Right atrium auricular region (tissue), 2 donors: ENCODE data around the gene ZRANB3. TPM values are rescaled to one million over a fixed set of nuclear protein-coding genes. Genes with fewer than 3 reads are reported as not detected.
"Not testable (repeated sequence)": the region's sequence is repeated elsewhere in the genome, so short reads cannot be mapped to it uniquely, and the experiment has no call there.

Source experiments
- DNase-seq: peaks from one replicate; pipeline ENCODE4 v3.0.0-alpha.2; 2019; ENCODE audit warnings: low spot score
- H3K27ac ChIP-seq, 2 donors: fragments of 200-600 bp; sonication (generic); 1 replicate in 1 of 2; 2 replicates in 1 of 2; pipeline ENCODE4 v1.5.1; 2016 to 2019
- H3K27me3 ChIP-seq, 2 donors: fragments of 200-600 bp; sonication (generic); one replicate each; pipeline versions ENCODE4 v1.5.1 to v1.6.0; 2017 to 2019
- H3K36me3 ChIP-seq: fragments of 200-600 bp; sonication (generic); one replicate; pipeline ENCODE4 v1.5.1; 2016
- H3K4me1 ChIP-seq, 2 donors: fragments of 200-600 bp; sonication (generic); one replicate each; pipeline versions ENCODE4 v1.5.1 to v1.6.0; 2017 to 2019
- H3K4me3 ChIP-seq, 2 donors: fragments of 200-600 bp; sonication (generic); 1 replicate in 1 of 2; 2 replicates in 1 of 2; pipeline ENCODE4 v1.5.1; 2017 to 2019; ENCODE audit warnings: mild to moderate bottlenecking in 1 of 2, moderate library complexity in 1 of 2
- H3K9me3 ChIP-seq, 2 donors: fragments of 200-600 bp; sonication (generic); one replicate each; pipeline ENCODE4 v1.5.1; 2019
- total RNA-seq, 2 donors: library from RNA; depleted of rRNA; stranded (reverse); fragments of >200 nt; gene quantifications; one replicate each; pipeline ENCODE4 v1.1.0, GENCODE V29; 2016
- TF ChIP-seq, protein P1 (sequence below), 2 donors: fragments of 200-600 bp; sonication (generic); IDR thresholded peaks; one replicate each; pipeline ENCODE4 v1.5.1; 2019; ENCODE audit warnings: antibody characterized with exemption in 2 of 2

Gene ZRANB3
- total RNA-seq, 2 donors from 2014 or later, result 1.6 to 2.3 TPM

- TF ChIP-seq, protein P1, sequence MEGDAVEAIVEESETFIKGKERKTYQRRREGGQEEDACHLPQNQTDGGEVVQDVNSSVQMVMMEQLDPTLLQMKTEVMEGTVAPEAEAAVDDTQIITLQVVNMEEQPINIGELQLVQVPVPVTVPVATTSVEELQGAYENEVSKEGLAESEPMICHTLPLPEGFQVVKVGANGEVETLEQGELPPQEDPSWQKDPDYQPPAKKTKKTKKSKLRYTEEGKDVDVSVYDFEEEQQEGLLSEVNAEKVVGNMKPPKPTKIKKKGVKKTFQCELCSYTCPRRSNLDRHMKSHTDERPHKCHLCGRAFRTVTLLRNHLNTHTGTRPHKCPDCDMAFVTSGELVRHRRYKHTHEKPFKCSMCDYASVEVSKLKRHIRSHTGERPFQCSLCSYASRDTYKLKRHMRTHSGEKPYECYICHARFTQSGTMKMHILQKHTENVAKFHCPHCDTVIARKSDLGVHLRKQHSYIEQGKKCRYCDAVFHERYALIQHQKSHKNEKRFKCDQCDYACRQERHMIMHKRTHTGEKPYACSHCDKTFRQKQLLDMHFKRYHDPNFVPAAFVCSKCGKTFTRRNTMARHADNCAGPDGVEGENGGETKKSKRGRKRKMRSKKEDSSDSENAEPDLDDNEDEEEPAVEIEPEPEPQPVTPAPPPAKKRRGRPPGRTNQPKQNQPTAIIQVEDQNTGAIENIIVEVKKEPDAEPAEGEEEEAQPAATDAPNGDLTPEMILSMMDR (IDR thresholded peaks at IDR 0.05), result no peak
- H3K9me3 ChIP-seq, result peaks cover 0 to 11% of the 10 kb centered on the region in 2 donors
These were observed 108.1 kb downstream of the ZRANB3 start for GRCh38 chr2:135422898-135423297.

DNA sequence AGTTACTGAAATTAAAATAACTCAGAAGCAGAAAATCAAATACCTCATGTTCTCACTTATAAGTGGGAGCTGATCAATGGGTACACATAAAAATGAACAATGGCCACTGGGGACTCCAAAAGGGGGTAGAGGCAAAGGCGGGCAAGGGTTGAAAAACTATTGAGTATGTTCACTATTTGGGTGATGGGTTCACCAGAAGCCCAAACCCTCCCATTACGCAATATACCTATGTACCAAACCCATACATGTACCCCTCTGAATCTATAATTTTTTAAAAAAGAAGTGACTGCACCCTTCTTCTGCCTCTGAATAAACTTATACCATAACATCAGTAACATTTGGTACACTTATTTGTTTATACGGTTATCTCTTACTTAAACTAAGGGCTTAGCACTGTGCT is 119.4 kb downstream of the ZRANB3 start:
- Histone ChIP-seq H3K27ac (no peak overlapping the region), H3K27me3 (no peaks in the 10 kb centered on the region), H3K9me3 (no peaks in the 10 kb centered on the region), H3K4me1 (no peaks in the 10 kb centered on the region), H3K4me3 (no peak overlapping the region), H3K36me3 (no peaks in the 10 kb centered on the region)
- TF ChIP-seq, protein P1 (IDR thresholded peaks at IDR 0.05), result no peak
- no peak for DNase-seq

More at GRCh38 chr2:135422898-135423297, 108.1 kb downstream of the ZRANB3 start:
- no peaks in the 10 kb centered on the region for H3K27me3 ChIP-seq
- no peak overlapping the region for H3K4me3 ChIP-seq
- no peak for DNase-seq
- no peaks in the 10 kb centered on the region for H3K36me3 ChIP-seq
- no peak overlapping the region for H3K27ac ChIP-seq
- no peaks in the 10 kb centered on the region for H3K4me1 ChIP-seq

DNA sequence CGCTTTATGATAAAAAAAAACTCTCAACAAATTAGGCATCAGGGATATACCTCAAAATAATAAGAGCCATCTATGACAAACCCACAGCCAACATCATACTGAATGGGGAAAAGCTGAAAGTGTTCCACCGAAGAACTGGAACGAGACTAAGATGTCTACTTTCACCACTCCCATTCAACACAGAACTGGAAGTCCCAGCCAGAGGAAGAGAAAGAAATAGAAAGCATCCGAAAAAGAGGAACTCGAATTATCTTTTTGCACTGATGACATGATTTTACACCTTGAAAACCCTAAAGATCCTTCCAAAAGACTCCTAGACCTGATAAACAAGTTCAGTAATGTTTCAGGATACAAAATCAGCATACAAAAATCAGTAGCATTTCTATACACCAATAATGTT is 121.6 kb downstream of the ZRANB3 start:
- Histone ChIP-seq H3K27ac (no peak overlapping the region), H3K4me3 (no peak overlapping the region), H3K27me3 (no peaks in the 10 kb centered on the region), H3K9me3 (no peaks in the 10 kb centered on the region), H3K36me3 (no peaks in the 10 kb centered on the region), H3K4me1 (no peaks in the 10 kb centered on the region)
- DNase-seq, result no peak
- TF ChIP-seq, protein P1 (IDR thresholded peaks at IDR 0.05), result no peak

GRCh38 chr2:135396259-135396658 is 134.8 kb downstream of the ZRANB3 start:
- not testable (repeated sequence) for H3K4me1 ChIP-seq, H3K27me3 ChIP-seq, H3K9me3 ChIP-seq, DNase-seq, H3K27ac ChIP-seq, H3K4me3 ChIP-seq, H3K36me3 ChIP-seq

- no peak overlapping the region for H3K4me3 ChIP-seq
These were observed 144.0 kb downstream of the ZRANB3 start for GRCh38 chr2:135386993-135387392.

GRCh38 chr2:135378591-135378990 is 152.4 kb downstream of the ZRANB3 start:
- Histone ChIP-seq H3K27ac (no peak overlapping the region), H3K9me3 (peaks cover 0 to 31% of the 10 kb centered on the region in 2 donors), H3K27me3 (no peaks in the 10 kb centered on the region), H3K4me1 (no peaks in the 10 kb centered on the region), H3K4me3 (no peak overlapping the region), H3K36me3 (no peaks in the 10 kb centered on the region)
- TF ChIP-seq, protein P1 (IDR thresholded peaks at IDR 0.05), result no peak
- DNase-seq, result no peak

More at GRCh38 chr2:135386993-135387392, 144.0 kb downstream of the ZRANB3 start:
- no peak for DNase-seq
- Histone ChIP-seq H3K36me3 (no peaks in the 10 kb centered on the region), H3K27ac (no peak overlapping the region), H3K27me3 (no peaks in the 10 kb centered on the region), H3K4me1 (no peaks in the 10 kb centered on the region), H3K9me3 (peaks cover 0 to 5% of the 10 kb centered on the region in 2 donors)
- TF ChIP-seq, protein P1 (IDR thresholded peaks at IDR 0.05), result no peak
